Prostate gland (tissue), 2 donors: ENCODE data around the gene RASSF4.

Experiments
- CTCF ChIP-seq, 4 experiments: fragments of 200-600 bp in 2 of 4; fragments of 450-650 bp in 2 of 4; sonication (generic) in 2 of 4; IDR thresholded peaks; 1 replicate in 3 of 4; 2 replicates in 1 of 4; pipeline ENCODE4 v1.5.1; 2016 to 2019; ENCODE audit warnings: antibody characterized with exemption in 4 of 4, mild to moderate bottlenecking in 2 of 4, moderate library complexity in 2 of 4
- POLR2A ChIP-seq: fragments of 450-650 bp; IDR thresholded peaks from one replicate; pipeline ENCODE4 v1.6.1; 2016; ENCODE audit warnings: antibody characterized with exemption, mild to moderate bottlenecking

- TF ChIP-seq CTCF (IDR thresholded peaks at IDR 0.05) (no peak), POLR2A (no peak)
Observed at GRCh38 chr10:44963772-44964633, 4.4 kb downstream of the RASSF4 start.
